ENCODE data around the gene RNF215.

RNF215 gene

GRCh38 chr22:30397656-30398635, 10.7 kb upstream of the RNF215 start:
- no peak for DNase-seq (ENCODE audit: low spot score)

GRCh38 chr22:30396871-30397655, 9.9 kb upstream of the RNF215 start, which contains the start of gene SEC14L2:
Gene SEC14L2, plus strand, starts transcription at chr22:30397018. Its CDS starts 99 bp downstream, at chr22:30397117.
- DNase-seq (ENCODE audit: low spot score), result peak; percentile 54

GRCh38 chr22:30393885-30394284, 6.7 kb upstream of the RNF215 start:
- no peak for DNase-seq (ENCODE audit: low spot score)

- no peak for DNase-seq (ENCODE audit: low spot score)
These were observed 6.1 kb upstream of the RNF215 start for GRCh38 chr22:30393322-30393680.

- no peak for DNase-seq (ENCODE audit: low spot score)
These were observed 5.6 kb upstream of the RNF215 start for GRCh38 chr22:30392661-30393321.

GRCh38 chr22:30390974-30391691, 3.9 kb upstream of the RNF215 start:
- DNase-seq (ENCODE audit: low spot score), result peak; percentile 81

- DNase-seq (ENCODE audit: low spot score), result no peak
These were observed 627 bp downstream of the RNF215 start for GRCh38 chr22:30386608-30386959.

GRCh38 chr22:30385942-30386341, 1.3 kb downstream of the RNF215 start:
- DNase-seq (ENCODE audit: low spot score), result no peak

- DNase-seq (ENCODE audit: low spot score), result no peak
These were observed 4.2 kb downstream of the RNF215 start for GRCh38 chr22:30383061-30383460.

GRCh38 chr22:30382340-30382739, 4.9 kb downstream of the RNF215 start:
- no peak for DNase-seq (ENCODE audit: low spot score)

GRCh38 chr22:30381264-30381663, 5.9 kb downstream of the RNF215 start:
- no peak for DNase-seq (ENCODE audit: low spot score)

GRCh38 chr22:30380011-30380410, 7.2 kb downstream of the RNF215 start:
- DNase-seq (ENCODE audit: low spot score), result no peak

- no peak for DNase-seq (ENCODE audit: low spot score)
These were observed 11.8 kb downstream of the RNF215 start for GRCh38 chr22:30375312-30375849.

- DNase-seq (ENCODE audit: low spot score), result peak; percentile 49
These were observed 13.6 kb downstream of the RNF215 start for GRCh38 chr22:30373331-30374325.

- no peak for DNase-seq (ENCODE audit: low spot score)
These were observed 14.3 kb downstream of the RNF215 start for GRCh38 chr22:30372915-30373314.

GRCh38 chr22:30371981-30372380, 15.2 kb downstream of the RNF215 start:
- DNase-seq (ENCODE audit: low spot score), result no peak

GRCh38 chr22:30371321-30371720, 15.9 kb downstream of the RNF215 start:
- no peak for DNase-seq (ENCODE audit: low spot score)

GRCh38 chr22:30370641-30371230, 16.5 kb downstream of the RNF215 start:
- DNase-seq (ENCODE audit: low spot score), result no peak

- DNase-seq (ENCODE audit: low spot score), result no peak
These were observed 18.8 kb downstream of the RNF215 start for GRCh38 chr22:30368420-30368819.
